Fibroblast of lung (primary cell): ENCODE results near the gene SIX1. TPM values are rescaled to one million over a fixed set of nuclear protein-coding genes. Genes with fewer than 3 reads are reported as not detected.

Experiments
- DNase-seq, 2 donors: peaks; one replicate each; pipeline versions ENCODE4 v3.0.0 to v3.0.0-alpha.2; 2010; ENCODE audit warnings: low read depth in 2 of 2
- H2AFZ ChIP-seq: 2 replicates; pipeline ENCODE4 v1.5.1; 2012; ENCODE audit warnings: low read length, control low read depth, inconsistent platforms
- H3K27ac ChIP-seq: 2 replicates; pipeline ENCODE4 v1.5.1; 2011; ENCODE audit warnings: low read length, control low read depth; ENCODE audit not compliant: insufficient read depth
- H3K27me3 ChIP-seq: 2 replicates; pipeline ENCODE4 v1.5.1; 2011; ENCODE audit warnings: mild to moderate bottlenecking, low read length; ENCODE audit not compliant: control insufficient read depth, insufficient read depth
- H3K36me3 ChIP-seq: 2 replicates; pipeline ENCODE4 v1.5.1; 2011; ENCODE audit warnings: low read length; ENCODE audit not compliant: control insufficient read depth, insufficient read depth
- H3K4me1 ChIP-seq: 2 replicates; pipeline ENCODE4 v1.5.1; 2011; ENCODE audit warnings: low read length; ENCODE audit not compliant: control insufficient read depth, insufficient read depth; ENCODE audit errors: extremely low read depth
- H3K4me2 ChIP-seq: 2 replicates; pipeline ENCODE4 v1.5.1; 2011; ENCODE audit warnings: low read length, control low read depth; ENCODE audit not compliant: insufficient read depth; ENCODE audit errors: extremely low read depth
- H3K4me3 ChIP-seq, 4 experiments: fragments of 200-600 bp in 1 of 4; sonication (generic) in 1 of 4; replicated peaks in 1 of 4; 2 replicates each; pipeline ENCODE4 v1.5.1; 2011 to 2016; ENCODE audit warnings: low read length in 4 of 4, low read depth in 3 of 4, mild to moderate bottlenecking in 3 of 4, control low read depth in 2 of 4, inconsistent platforms in 1 of 4, mixed read lengths in 1 of 4; ENCODE audit not compliant: insufficient read depth in 1 of 4; ENCODE audit errors: control extremely low read depth in 1 of 4
- H3K79me2 ChIP-seq: 2 replicates; pipeline ENCODE4 v1.5.1; 2012; ENCODE audit warnings: mild to moderate bottlenecking, low read length, inconsistent platforms; ENCODE audit not compliant: control insufficient read depth, insufficient read depth
- H3K9ac ChIP-seq: 2 replicates; pipeline ENCODE4 v1.5.1; 2011; ENCODE audit warnings: mild to moderate bottlenecking, low read length, control low read depth; ENCODE audit not compliant: insufficient read depth
- H3K9me3 ChIP-seq: 2 replicates; pipeline ENCODE4 v1.5.1; 2012; ENCODE audit warnings: low read depth, low read length; ENCODE audit not compliant: control insufficient read depth, insufficient read depth
- H4K20me1 ChIP-seq: 2 replicates; pipeline ENCODE4 v1.5.1; 2011; ENCODE audit warnings: low read length; ENCODE audit not compliant: control insufficient read depth, insufficient read depth; ENCODE audit errors: extremely low read depth
- EZH2 ChIP-seq: IDR thresholded peaks from 2 replicates; pipeline ENCODE4 v1.5.1; 2012; ENCODE audit warnings: low read length, control low read depth, mild to moderate bottlenecking; ENCODE audit errors: missing control alignments
- polyA plus RNA-seq, 2 donors: library from polyadenylated mRNA; depleted of rRNA in 1 of 2; stranded (reverse) in 1 of 2; unstranded in 1 of 2; fragments of >200 nt; gene quantifications; 2 replicates each; pipeline ENCODE4 v1.2.1, GENCODE V29; 2011 to 2012; ENCODE audit warnings: missing spikeins in 1 of 2
- total RNA-seq: library from RNA; depleted of rRNA; stranded (reverse); fragments of >200 nt; gene quantifications from 2 replicates; pipeline ENCODE4 v1.2.1, GENCODE V29; 2014
- TF ChIP-seq, protein P1 (sequence below), 2 donors: IDR thresholded peaks in 1 of 2; conservative IDR thresholded peaks in 1 of 2; 1 replicate in 1 of 2; 2 replicates in 1 of 2; pipeline ENCODE4 v1.5.1; 2011 to 2012; ENCODE audit warnings: low read length in 2 of 2, control low read depth in 1 of 2, inconsistent platforms in 1 of 2, low read depth in 1 of 2, mild to moderate bottlenecking in 1 of 2

SIX1 gene
- total and polyA plus RNA-seq, 2 donors (not counting 1 experiment from before 2014, with no cell fraction given) = 6.9 to 8.3 TPM

- no peak overlapping the region for H3K27ac ChIP-seq
- H3K27me3 ChIP-seq = no peaks in the 10 kb centered on the region
- no peaks in the 10 kb centered on the region for H4K20me1 ChIP-seq
- TF ChIP-seq EZH2 = no peak
- no peaks in the 10 kb centered on the region for H3K9me3 ChIP-seq
- H3K9ac ChIP-seq = no peak overlapping the region
- no peaks in the 10 kb centered on the region for H3K79me2 ChIP-seq
- H2AFZ ChIP-seq = no peak overlapping the region
- no peaks in the 10 kb centered on the region for H3K36me3 ChIP-seq
- no peaks in the 10 kb centered on the region for H3K4me1 ChIP-seq
- no peak overlapping the region for H3K4me2 ChIP-seq
- no peak overlapping the region for H3K4me3 ChIP-seq
- no peak for DNase-seq
Measured at GRCh38 chr14:60631842-60632241, 17.4 kb downstream of the SIX1 start.

DNA sequence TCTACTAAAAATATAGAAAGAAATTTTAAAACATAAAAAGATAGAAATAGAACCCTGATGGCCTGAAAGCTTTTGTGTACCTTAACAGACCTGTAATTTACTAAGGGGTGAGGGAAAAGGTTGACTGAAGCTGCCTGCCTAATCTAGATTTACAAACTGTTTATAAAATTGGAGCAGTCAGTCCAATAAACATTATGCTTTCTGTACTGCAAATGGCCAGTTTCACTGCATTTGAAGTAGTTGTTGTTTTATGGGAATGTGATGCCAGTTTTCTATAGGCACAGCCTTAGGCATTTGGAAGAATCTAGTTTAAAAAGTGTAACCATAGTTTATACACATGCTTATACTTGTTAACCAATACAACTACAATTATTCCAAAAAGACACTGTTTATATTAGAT lies 19.1 kb downstream of the SIX1 start:
- Histone ChIP-seq H3K27ac (no peak overlapping the region), H2AFZ (no peak overlapping the region), H3K36me3 (no peaks in the 10 kb centered on the region), H3K9me3 (no peaks in the 10 kb centered on the region), H3K27me3 (no peaks in the 10 kb centered on the region), H3K79me2 (no peaks in the 10 kb centered on the region), H3K4me1 (peaks cover under 1% of the 10 kb centered on the region), H3K9ac (no peak overlapping the region), H4K20me1 (no peaks in the 10 kb centered on the region), H3K4me2 (no peak overlapping the region), H3K4me3 (no peak overlapping the region)
- no peak for TF ChIP-seq EZH2
- TF ChIP-seq, protein P1, sequence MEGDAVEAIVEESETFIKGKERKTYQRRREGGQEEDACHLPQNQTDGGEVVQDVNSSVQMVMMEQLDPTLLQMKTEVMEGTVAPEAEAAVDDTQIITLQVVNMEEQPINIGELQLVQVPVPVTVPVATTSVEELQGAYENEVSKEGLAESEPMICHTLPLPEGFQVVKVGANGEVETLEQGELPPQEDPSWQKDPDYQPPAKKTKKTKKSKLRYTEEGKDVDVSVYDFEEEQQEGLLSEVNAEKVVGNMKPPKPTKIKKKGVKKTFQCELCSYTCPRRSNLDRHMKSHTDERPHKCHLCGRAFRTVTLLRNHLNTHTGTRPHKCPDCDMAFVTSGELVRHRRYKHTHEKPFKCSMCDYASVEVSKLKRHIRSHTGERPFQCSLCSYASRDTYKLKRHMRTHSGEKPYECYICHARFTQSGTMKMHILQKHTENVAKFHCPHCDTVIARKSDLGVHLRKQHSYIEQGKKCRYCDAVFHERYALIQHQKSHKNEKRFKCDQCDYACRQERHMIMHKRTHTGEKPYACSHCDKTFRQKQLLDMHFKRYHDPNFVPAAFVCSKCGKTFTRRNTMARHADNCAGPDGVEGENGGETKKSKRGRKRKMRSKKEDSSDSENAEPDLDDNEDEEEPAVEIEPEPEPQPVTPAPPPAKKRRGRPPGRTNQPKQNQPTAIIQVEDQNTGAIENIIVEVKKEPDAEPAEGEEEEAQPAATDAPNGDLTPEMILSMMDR (conservative IDR thresholded peaks at IDR 0.05 in 1 of 2, IDR thresholded peaks at IDR 0.05 in 1 of 2; ENCODE audit: low read depth in 1 of 2, low read length in 2 of 2) = no peak
- DNase-seq = no peak

GRCh38 chr14:60628892-60629291 lies 20.4 kb downstream of the SIX1 start:
- Histone ChIP-seq H3K27me3 (no peaks in the 10 kb centered on the region), H2AFZ (no peak overlapping the region), H3K4me1 (peaks cover 4% of the 10 kb centered on the region), H3K36me3 (no peaks in the 10 kb centered on the region), H3K9me3 (no peaks in the 10 kb centered on the region), H3K79me2 (no peaks in the 10 kb centered on the region), H3K9ac (no peak overlapping the region), H3K4me3 (no peak overlapping the region), H3K27ac (no peak overlapping the region), H3K4me2 (no peak overlapping the region), H4K20me1 (no peaks in the 10 kb centered on the region)
- no peak for TF ChIP-seq EZH2
- TF ChIP-seq, protein P1 (conservative IDR thresholded peaks at IDR 0.05 in 1 of 2, IDR thresholded peaks at IDR 0.05 in 1 of 2; ENCODE audit: low read depth in 1 of 2, low read length in 2 of 2) = no peak
- no peak for DNase-seq
